SIG-M5 treated with dmso at 0.1 percent for 504 hours (cell line): ENCODE measurements around the gene INF2.

ENCODE experiments used
- DNase-seq: peaks from one replicate; lab custom pipeline; 2025; ENCODE audit not compliant: unreplicated experiment; lab: John Stamatoyannopoulos, UW

INF2 gene

GRCh38 chr14:104768437-104769323 is 79.3 kb downstream of the INF2 start:
- peak; percentile 60 for DNase-seq

- DNase-seq, result no peak
Observed at GRCh38 chr14:104769324-104770071, 80.1 kb downstream of the INF2 start.

GRCh38 chr14:104770072-104770579 is 80.7 kb downstream of the INF2 start:
- no peak for DNase-seq

- DNase-seq, result no peak
Observed at GRCh38 chr14:104770851-104771272, 81.4 kb downstream of the INF2 start.

- no peak for DNase-seq
Observed at GRCh38 chr14:104771374-104771773, 82.0 kb downstream of the INF2 start.
